IPS-15b (cell line): ENCODE measurements around the gene EDDM3A.
"Not testable (repeated sequence)": the region's sequence is repeated elsewhere in the genome, so short reads cannot be mapped to it uniquely, and the experiment has no call there.

ENCODE experiments used
- H3K27me3 ChIP-seq: one replicate; pipeline ENCODE4 v1.6.1; 2013; ENCODE audit warnings: low read length; ENCODE audit not compliant: control insufficient read depth, insufficient read depth
- H3K36me3 ChIP-seq: one replicate; pipeline ENCODE4 v1.6.1; 2013; ENCODE audit warnings: low read length; ENCODE audit not compliant: control insufficient read depth, insufficient read depth
- H3K4me1 ChIP-seq: one replicate; pipeline ENCODE4 v1.6.1; 2013; ENCODE audit warnings: mild to moderate bottlenecking, low read length; ENCODE audit not compliant: control insufficient read depth, insufficient read depth
- H3K4me3 ChIP-seq: one replicate; pipeline ENCODE4 v1.5.1; 2013; ENCODE audit warnings: low read depth, low read length
- H3K9ac ChIP-seq: one replicate; pipeline ENCODE4 v1.6.1; 2013; ENCODE audit warnings: low read depth, mild to moderate bottlenecking, low read length
- H3K9me3 ChIP-seq: one replicate; pipeline ENCODE4 v1.6.1; 2013; ENCODE audit warnings: mild to moderate bottlenecking, low read length; ENCODE audit not compliant: control insufficient read depth, insufficient read depth

Gene EDDM3A

GRCh38 chr14:20734430-20734806 lies 11.3 kb upstream of the EDDM3A start:
- H3K27me3 ChIP-seq = peaks cover 18% of the 10 kb centered on the region
- H3K4me1 ChIP-seq = no peaks in the 10 kb centered on the region

DNA sequence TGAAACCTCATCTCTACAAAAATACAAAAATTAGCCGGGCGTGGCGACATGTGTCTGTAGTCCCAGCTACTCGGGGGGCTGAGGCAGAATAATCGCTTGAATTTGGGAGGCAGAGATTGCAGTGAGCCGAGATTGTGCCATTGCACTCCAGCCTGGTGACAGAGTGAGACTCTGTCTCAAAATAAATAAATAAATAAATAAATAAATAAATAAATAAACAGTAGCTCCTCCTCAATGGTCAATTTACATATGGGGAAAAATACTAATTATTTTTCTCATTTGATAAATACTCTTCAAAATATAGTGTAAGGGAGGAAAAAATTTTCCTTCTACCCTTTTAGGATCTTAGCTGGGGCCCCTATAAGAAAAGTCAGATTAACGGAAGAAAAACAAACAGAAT lies 7.4 kb upstream of the EDDM3A start:
- not testable (repeated sequence) for H3K27me3 ChIP-seq, H3K4me1 ChIP-seq, H3K9ac ChIP-seq, H3K36me3 ChIP-seq, H3K4me3 ChIP-seq, H3K9me3 ChIP-seq

More at GRCh38 chr14:20734430-20734806, 11.3 kb upstream of the EDDM3A start:
- Histone ChIP-seq H3K9me3 (no peaks in the 10 kb centered on the region), H3K4me3 (no peak overlapping the region), H3K9ac (no peak overlapping the region), H3K36me3 (no peaks in the 10 kb centered on the region)

DNA sequence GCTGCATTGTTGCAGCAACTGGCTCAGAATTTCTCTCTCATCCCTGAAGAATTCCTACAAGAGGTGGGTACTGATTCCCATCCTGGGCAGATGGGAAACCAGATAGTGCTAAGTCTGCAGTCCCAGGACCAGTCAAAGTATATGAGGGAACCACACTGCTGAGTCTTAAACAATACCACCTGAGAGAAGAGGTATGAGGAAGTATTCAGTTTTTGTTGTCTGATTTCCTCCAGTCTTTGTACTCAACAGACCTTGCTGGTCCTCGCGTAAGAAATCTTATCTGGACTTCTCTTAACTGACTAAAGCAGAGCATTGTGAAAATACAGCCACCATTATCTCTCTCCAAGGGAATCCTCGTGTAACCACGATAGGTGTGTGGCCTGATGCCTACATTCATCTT lies 3.6 kb upstream of the EDDM3A start:
- Histone ChIP-seq H3K9ac (no peak overlapping the region), H3K4me1 (no peaks in the 10 kb centered on the region), H3K27me3 (no peaks in the 10 kb centered on the region), H3K36me3 (no peaks in the 10 kb centered on the region), H3K4me3 (no peak overlapping the region), H3K9me3 (no peaks in the 10 kb centered on the region)

- Histone ChIP-seq H3K36me3 (no peaks in the 10 kb centered on the region), H3K4me3 (no peak overlapping the region), H3K4me1 (no peaks in the 10 kb centered on the region), H3K27me3 (no peaks in the 10 kb centered on the region), H3K9ac (no peak overlapping the region), H3K9me3 (no peaks in the 10 kb centered on the region)
Observed at GRCh38 chr14:20743556-20743955, 2.1 kb upstream of the EDDM3A start.

DNA sequence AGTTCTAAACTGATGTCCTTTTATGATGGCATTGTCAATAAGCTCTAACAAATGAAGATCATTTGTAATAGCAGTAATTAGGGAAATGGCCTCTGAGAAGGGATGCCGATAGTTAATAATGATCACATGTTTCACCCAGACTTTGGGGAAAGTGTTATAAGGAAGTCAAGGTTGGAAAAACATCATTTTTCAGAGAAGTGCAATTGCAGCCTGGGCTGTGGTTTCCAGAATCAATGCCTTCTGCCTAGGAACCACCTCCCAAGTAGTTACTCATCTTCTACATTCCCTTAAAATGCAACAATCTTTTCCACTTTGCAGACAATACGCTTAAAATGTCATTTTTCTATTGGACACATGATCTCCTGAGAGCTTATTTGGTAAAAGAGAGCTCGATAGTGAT lies 879 bp downstream of the EDDM3A start:
- Histone ChIP-seq H3K9me3 (peaks cover 2% of the 10 kb centered on the region), H3K4me3 (no peak overlapping the region)

GRCh38 chr14:20748439-20748838 lies 2.8 kb downstream of the EDDM3A start:
- H3K9ac ChIP-seq = no peak overlapping the region
- H3K9me3 ChIP-seq = peaks cover 17% of the 10 kb centered on the region
- no peak overlapping the region for H3K4me3 ChIP-seq
- H3K36me3 ChIP-seq = no peaks in the 10 kb centered on the region
- no peaks in the 10 kb centered on the region for H3K4me1 ChIP-seq
- no peaks in the 10 kb centered on the region for H3K27me3 ChIP-seq

More for the DNA sequence above, 879 bp downstream of the EDDM3A start:
- no peaks in the 10 kb centered on the region for H3K4me1 ChIP-seq
- no peaks in the 10 kb centered on the region for H3K36me3 ChIP-seq
- H3K27me3 ChIP-seq = no peaks in the 10 kb centered on the region
- no peak overlapping the region for H3K9ac ChIP-seq

GRCh38 chr14:20750194-20750593 lies 4.5 kb downstream of the EDDM3A start:
- Histone ChIP-seq H3K4me3 (no peak overlapping the region), H3K9ac (no peak overlapping the region), H3K36me3 (no peaks in the 10 kb centered on the region), H3K4me1 (no peaks in the 10 kb centered on the region), H3K27me3 (no peaks in the 10 kb centered on the region), H3K9me3 (peaks cover 17% of the 10 kb centered on the region)

GRCh38 chr14:20751963-20752562 lies 6.4 kb downstream of the EDDM3A start:
- H3K27me3 ChIP-seq = no peaks in the 10 kb centered on the region
- H3K9me3 ChIP-seq = peaks cover 17% of the 10 kb centered on the region
- H3K36me3 ChIP-seq = no peaks in the 10 kb centered on the region
- no peaks in the 10 kb centered on the region for H3K4me1 ChIP-seq
- H3K9ac ChIP-seq = no peak overlapping the region
- H3K4me3 ChIP-seq = no peak overlapping the region

GRCh38 chr14:20754308-20754707 lies 8.6 kb downstream of the EDDM3A start:
- Histone ChIP-seq H3K9ac (no peak overlapping the region), H3K36me3 (no peaks in the 10 kb centered on the region), H3K4me3 (no peak overlapping the region), H3K9me3 (peaks cover 17% of the 10 kb centered on the region), H3K27me3 (no peaks in the 10 kb centered on the region), H3K4me1 (peaks cover 4% of the 10 kb centered on the region)

DNA sequence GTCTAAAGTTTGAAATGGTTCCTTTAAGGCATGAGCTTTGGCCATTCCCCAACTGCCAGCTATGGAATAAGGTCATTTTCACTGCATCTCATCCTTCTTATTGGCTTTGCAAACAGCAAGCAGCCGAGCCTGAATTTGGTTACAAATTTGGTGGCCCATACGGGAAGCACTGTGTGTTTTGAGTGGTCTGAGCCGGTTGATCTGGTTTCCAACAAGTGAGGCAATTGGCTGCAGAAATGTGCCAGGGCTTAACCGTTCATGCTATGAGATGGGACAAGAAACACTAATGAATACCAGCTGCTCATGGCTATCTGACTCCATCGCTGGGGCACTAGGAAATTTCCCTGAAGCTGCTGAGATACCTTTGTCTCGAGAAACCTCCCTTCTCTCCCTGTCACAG lies 9.3 kb downstream of the EDDM3A start:
- Histone ChIP-seq H3K36me3 (no peaks in the 10 kb centered on the region), H3K9me3 (peaks cover 17% of the 10 kb centered on the region), H3K27me3 (no peaks in the 10 kb centered on the region), H3K4me3 (no peak overlapping the region), H3K9ac (no peak overlapping the region), H3K4me1 (peaks cover 4% of the 10 kb centered on the region)

GRCh38 chr14:20757965-20758364 lies 12.3 kb downstream of the EDDM3A start:
- Histone ChIP-seq H3K4me3 (no peak overlapping the region), H3K9ac (no peak overlapping the region), H3K27me3 (no peaks in the 10 kb centered on the region), H3K4me1 (peaks cover 8% of the 10 kb centered on the region), H3K36me3 (no peaks in the 10 kb centered on the region), H3K9me3 (peaks cover under 1% of the 10 kb centered on the region)

DNA sequence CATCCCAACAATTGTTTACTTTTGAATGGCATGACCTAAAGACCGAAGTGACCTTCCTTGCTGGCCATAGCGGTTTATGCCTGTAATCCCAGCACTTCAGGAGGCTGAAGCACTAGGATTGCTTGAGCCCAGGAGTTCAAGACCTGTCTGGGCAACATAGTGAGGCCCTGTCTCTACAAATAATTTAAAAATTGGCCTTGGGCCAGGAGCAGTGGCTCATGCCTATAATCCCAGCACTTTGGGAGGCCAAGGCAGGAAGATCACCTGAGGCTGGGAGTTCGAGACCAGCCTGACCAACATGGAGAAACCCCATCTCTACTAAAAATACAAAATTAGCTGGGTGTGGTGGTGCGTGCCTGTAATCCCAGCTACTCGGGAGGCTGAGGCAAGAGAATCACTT lies 13.8 kb downstream of the EDDM3A start:
- H3K27me3 ChIP-seq, H3K36me3 ChIP-seq, H3K9me3 ChIP-seq, H3K4me3 ChIP-seq, H3K9ac ChIP-seq, H3K4me1 ChIP-seq: not testable (repeated sequence)
